Parietal lobe (tissue), 2 donors: ENCODE data around the gene SENP3. TPM values are rescaled to one million over a fixed set of nuclear protein-coding genes. Genes with fewer than 3 reads are reported as not detected.

Experiments
- small RNA-seq: library from RNA; depleted of rRNA; stranded (forward); fragments of <200 nt; gene quantifications from one replicate; pipeline ENCODE3, GENCODE V24; 2014; ENCODE audit warnings: low replicate concordance
- total RNA-seq: library from RNA; depleted of rRNA; stranded (reverse); fragments of >200 nt; gene quantifications from one replicate; pipeline ENCODE4 v1.2.3, GENCODE V29; 2014

The SENP3 gene
- total RNA-seq = 67.6 TPM

GRCh38 chr17:7561589-7562207 is at the start of gene SENP3:
Gene SENP3 (plus strand): TSS chr17:7561919. CDS start chr17:7563077, 1,158 bp downstream.

DNA sequence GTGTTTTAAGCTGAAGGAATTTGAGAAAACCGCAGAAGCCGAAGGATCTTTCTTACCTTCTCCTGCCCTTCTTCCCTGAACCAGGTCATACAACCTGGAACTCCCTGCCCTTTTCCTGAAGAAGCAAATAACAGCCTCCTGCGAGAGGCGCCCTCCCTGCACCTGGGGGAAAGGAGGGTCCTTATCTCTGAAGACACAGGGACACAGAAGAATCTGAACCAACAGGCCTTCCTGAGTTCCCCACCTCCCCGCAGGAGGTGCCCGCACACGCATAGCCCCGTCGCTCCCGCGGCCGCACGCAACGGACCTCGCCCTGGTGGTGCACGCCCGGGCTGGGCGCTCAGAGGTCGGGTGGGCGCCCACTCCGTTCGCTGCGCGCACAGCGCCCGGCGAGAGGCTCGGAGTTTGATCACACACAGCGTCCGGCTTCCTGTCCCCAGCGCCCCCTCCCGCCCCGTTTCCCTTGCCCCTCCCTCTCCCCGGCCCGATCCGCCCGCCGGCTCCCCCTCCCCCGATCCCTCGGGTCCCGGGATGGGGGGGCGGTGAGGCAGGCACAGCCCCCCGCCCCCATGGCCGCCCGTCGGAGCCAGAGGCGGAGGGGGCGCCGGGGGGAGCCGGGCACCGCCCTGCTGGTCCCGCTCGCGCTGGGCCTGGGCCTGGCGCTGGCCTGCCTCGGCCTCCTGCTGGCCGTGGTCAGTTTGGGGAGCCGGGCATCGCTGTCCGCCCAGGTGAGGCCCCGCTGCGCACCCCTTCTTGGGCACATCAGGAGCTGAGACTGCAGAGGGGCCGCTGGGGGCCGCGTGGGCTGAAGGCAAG is 12.9 kb upstream of the SENP3 start, which contains the start of gene TNFSF12:
TSS of gene TNFSF12 (plus strand) at position 474 of the 816 bp plus-strand sequence. CDS start at position 570, 96 bp downstream.

GRCh38 chr17:7558544-7559319 is 3.0 kb upstream of the SENP3 start, which contains the start of gene TNFSF13:
Gene TNFSF13 (plus strand): TSS chr17:7558750. CDS start chr17:7559040, 290 bp downstream.

DNA sequence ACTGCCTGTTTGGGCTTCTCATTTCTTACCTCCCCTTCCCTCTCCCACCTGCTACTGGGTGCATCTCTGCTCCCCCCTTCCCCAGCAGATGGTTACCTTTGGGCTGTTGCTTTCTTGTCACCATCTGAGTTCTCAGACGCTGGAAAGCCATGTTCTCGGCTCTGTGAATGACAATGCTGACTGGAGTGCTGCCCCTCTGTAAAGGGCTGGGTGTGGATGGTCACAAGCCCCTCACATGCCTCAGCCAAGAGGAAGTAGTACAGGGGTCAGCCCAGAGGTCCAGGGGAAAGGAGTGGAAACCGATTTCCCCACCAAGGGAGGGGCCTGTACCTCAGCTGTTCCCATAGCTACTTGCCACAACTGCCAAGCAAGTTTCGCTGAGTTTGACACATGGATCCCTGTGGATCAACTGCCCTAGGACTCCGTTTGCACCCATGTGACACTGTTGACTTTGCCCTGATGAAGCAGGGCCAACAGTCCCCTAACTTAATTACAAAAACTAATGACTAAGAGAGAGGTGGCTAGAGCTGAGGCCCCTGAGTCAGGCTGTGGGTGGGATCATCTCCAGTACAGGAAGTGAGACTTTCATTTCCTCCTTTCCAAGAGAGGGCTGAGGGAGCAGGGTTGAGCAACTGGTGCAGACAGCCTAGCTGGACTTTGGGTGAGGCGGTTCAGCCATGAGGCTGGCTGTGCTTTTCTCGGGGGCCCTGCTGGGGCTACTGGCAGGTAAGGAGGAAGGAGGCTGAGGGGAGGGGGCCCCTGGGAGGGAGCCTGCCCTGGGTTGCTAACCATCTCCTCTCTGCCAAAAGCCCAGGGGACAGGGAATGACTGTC is 17.5 kb downstream of the SENP3 start, which contains the start of gene CD68:
TSS of gene CD68 (plus strand) at position 638 of the 833 bp plus-strand sequence. CDS start at position 678, 40 bp downstream.

GRCh38 chr17:7583253-7584109 is 21.8 kb downstream of the SENP3 start, which contains the start of gene MPDU1:
Gene MPDU1 (plus strand): TSS chr17:7583852. CDS start chr17:7583863, 11 bp downstream.

GRCh38 chr17:7589891-7590691 is 28.4 kb downstream of the SENP3 start, which contains the start of gene SOX15:
Gene SOX15 (minus strand): TSS chr17:7590094. CDS start chr17:7589676, 418 bp downstream.

DNA sequence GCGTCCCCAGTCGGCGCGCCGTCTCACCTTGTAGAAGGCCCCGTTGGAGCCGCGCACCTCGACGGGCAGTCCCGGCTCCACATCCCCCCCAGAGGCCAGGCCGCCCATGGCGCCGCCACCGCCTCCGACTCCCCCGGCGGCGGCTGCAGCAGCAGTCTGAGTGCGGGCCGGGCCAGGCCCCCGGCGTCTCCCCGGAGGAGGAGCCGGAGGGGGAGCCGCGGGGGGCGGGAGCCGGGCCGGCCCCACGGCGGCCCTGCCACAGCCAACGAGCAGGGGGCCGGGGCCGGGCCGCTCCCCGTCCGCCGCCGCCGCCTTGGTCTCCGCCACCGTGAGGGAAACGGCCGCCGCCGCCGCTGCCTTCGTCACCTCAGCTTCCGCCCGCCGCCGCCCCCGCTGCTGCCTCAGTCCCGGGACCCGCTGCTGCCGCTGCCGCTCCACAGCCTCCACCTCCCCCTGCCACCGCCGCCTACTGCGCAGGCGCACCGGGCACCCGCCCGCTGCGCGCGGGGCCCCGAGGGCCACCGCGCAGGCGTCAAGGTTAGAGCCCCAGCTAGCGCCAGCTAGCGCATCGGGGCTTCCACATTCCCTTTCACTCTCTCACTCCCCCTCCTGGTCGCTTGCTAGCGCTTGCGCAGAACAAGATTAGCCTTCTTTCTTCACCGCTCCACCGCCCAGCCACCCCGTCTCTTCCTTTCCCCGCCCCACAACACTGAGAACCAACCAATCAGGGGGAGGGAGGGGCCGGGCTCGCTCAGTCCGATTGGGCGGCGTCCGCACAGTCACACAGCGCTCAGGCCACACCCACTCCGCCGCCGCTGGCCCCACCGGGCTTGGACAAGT is 52.9 kb downstream of the SENP3 start, which contains the start of gene FXR2:
TSS of gene FXR2 (minus strand) at position 473 of the 840 bp plus-strand sequence. CDS start at position 108, 365 bp downstream.

Small RNA genes within 50 kb of the gene (small RNA-seq; reads per million reads assigned to genes)
- not detected for gene CD68
- not detected for gene RF00019
- gene SNORA48 = not detected
- not detected for gene SNORD10

Other genes starting within 250 kb of the SENP3 start
- 59.8 TPM for gene GPS2, start 246.6 kb upstream of the SENP3 start, total RNA-seq
- gene NEURL4, start 232.6 kb upstream of the SENP3 start, total RNA-seq = 61.0 TPM
- not detected for gene ACAP1, start 225.4 kb upstream of the SENP3 start, total RNA-seq
- gene KCTD11, start 209.8 kb upstream of the SENP3 start, total RNA-seq = 2.5 TPM
- gene TMEM95, start 206.8 kb upstream of the SENP3 start, total RNA-seq = not detected
- 1.3 TPM for gene TNK1, start 180.8 kb upstream of the SENP3 start, total RNA-seq
- 29.7 TPM for gene PLSCR3, start 167.4 kb upstream of the SENP3 start, total RNA-seq
- gene TMEM256, start 157.8 kb upstream of the SENP3 start, total RNA-seq = 42.9 TPM
- 22.8 TPM for gene NLGN2, start 154.1 kb upstream of the SENP3 start, total RNA-seq
- not detected for gene SPEM1, start 141.6 kb upstream of the SENP3 start, total RNA-seq
- not detected for gene SPEM2, start 136.3 kb upstream of the SENP3 start, total RNA-seq
- not detected for gene SPEM3, start 133.1 kb upstream of the SENP3 start, total RNA-seq
- 1.9 TPM for gene TMEM102, start 126.5 kb upstream of the SENP3 start, total RNA-seq
- gene FGF11, start 122.4 kb upstream of the SENP3 start, total RNA-seq = 13.1 TPM
- gene CHRNB1, start 116.9 kb upstream of the SENP3 start, total RNA-seq = 15.3 TPM
- gene ZBTB4, start 82.3 kb upstream of the SENP3 start, total RNA-seq = 20.0 TPM
- gene SLC35G6, start 80.5 kb upstream of the SENP3 start, total RNA-seq = not detected
- gene POLR2A, start 77.6 kb upstream of the SENP3 start, total RNA-seq = 106 TPM
- 6.6 TPM for gene TNFSF12, start 12.9 kb upstream of the SENP3 start, total RNA-seq
- gene TNFSF13, start 3.2 kb upstream of the SENP3 start, total RNA-seq = 0.94 TPM
- gene CD68, start 17.7 kb downstream of the SENP3 start, total RNA-seq = 1.6 TPM
- gene MPDU1, start 21.9 kb downstream of the SENP3 start, total RNA-seq = 36.6 TPM
- gene SOX15, start 28.2 kb downstream of the SENP3 start, total RNA-seq = 1.6 TPM
- gene FXR2, start 53.0 kb downstream of the SENP3 start, total RNA-seq = 52.9 TPM
- 32.2 TPM for gene SAT2, start 65.9 kb downstream of the SENP3 start, total RNA-seq
- not detected for gene SHBG, start 68.2 kb downstream of the SENP3 start, total RNA-seq
- gene ATP1B2, start 89.0 kb downstream of the SENP3 start, total RNA-seq = 16.6 TPM
- gene TP53, start 125.6 kb downstream of the SENP3 start, total RNA-seq = 15.3 TPM
- 11.6 TPM for gene WRAP53, start 126.6 kb downstream of the SENP3 start, total RNA-seq
- 19.7 TPM for gene EFNB3, start 143.3 kb downstream of the SENP3 start, total RNA-seq
- gene DNAH2, start 155.8 kb downstream of the SENP3 start, total RNA-seq = 2.2 TPM